Activated T-helper 9 cell treated with anti-CD3 and anti-CD28 coated beads, Interleukin-2, amount 50 U/mL, for 16 hours (primary cell): ENCODE results near the gene NBL1.

Source experiments
- DNase-seq: peaks from one replicate; pipeline ENCODE4 v3.0.0-alpha.2; 2020; ENCODE audit warnings: low read depth

NBL1 gene

GRCh38 chr1:19670787-19671186 is 26.7 kb downstream of the NBL1 start:
- no peak for DNase-seq

DNA sequence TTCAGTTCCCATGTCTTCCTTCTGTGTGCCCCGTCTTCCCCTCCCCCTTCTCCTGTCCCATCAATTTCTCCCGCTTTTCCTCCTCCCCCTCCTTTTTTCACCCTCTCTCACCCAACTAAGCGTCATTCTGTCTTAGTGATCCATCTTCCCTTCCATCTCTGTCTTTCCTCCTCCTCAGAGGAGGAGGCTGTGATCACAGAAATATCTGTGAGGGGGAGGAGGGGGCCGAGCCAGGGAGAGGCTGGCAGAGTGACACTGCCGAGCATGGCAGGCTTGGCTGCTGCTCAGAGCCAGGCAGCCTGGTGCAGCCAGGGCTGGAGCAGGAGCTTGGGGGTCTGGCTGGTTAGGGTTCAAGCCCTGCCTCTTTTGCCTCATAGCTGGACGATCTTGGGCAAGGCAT is 28.1 kb downstream of the NBL1 start:
- DNase-seq: no peak

GRCh38 chr1:19675797-19676196 is 31.7 kb downstream of the NBL1 start:
- no peak for DNase-seq

DNA sequence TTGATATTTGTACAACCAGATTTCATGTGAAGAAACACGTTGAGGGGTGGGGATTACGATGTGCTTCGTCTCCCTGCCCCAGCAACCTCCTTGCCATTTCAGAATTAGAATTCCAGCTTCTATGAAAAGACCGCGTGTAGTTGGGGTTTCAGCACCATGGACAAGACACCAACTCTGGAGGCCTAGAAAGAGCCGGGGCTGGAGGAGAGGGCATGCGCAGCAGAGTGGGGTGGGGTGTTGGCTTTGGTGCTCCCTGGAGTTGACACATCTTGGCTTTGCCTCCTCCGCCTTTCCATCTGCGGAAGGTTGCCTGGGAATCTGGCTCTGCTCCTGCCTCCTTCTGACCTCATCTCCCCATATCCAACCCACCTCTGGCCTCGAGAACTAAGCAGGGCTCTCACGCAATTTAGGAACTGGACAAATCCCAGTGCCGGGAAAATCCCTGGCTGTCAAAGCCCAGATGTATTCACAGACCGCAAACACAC is 32.4 kb downstream of the NBL1 start:
- DNase-seq: no peak

GRCh38 chr1:19678493-19678892 is 34.4 kb downstream of the NBL1 start:
- no peak for DNase-seq

GRCh38 chr1:19678931-19679453 is 34.9 kb downstream of the NBL1 start:
- DNase-seq: no peak

GRCh38 chr1:19679691-19680090 is 35.6 kb downstream of the NBL1 start:
- no peak for DNase-seq

- DNase-seq: no peak
Measured at GRCh38 chr1:19680644-19681043, 36.5 kb downstream of the NBL1 start.

DNA sequence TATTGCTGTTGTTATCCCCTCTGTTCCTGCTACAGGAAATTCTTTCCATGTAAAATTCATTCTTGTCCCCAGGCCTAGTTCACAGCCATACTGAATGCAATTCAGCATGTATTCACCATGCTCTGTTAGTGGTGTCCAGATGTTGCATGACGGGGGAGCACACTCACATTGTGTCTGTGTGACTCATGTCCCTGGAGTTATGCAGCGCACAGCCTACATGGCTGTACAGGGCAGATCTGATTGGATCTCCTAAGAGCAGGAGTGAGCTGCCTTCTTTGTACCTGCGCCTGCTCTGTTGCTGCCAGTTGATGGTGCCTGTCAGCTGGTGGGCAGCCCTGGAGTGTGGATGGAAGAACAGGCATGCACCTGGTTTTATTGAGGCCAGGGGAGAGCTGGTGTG is 38.1 kb downstream of the NBL1 start:
- DNase-seq: no peak

- no peak for DNase-seq
Measured at GRCh38 chr1:19682901-19683300, 38.8 kb downstream of the NBL1 start.

DNA sequence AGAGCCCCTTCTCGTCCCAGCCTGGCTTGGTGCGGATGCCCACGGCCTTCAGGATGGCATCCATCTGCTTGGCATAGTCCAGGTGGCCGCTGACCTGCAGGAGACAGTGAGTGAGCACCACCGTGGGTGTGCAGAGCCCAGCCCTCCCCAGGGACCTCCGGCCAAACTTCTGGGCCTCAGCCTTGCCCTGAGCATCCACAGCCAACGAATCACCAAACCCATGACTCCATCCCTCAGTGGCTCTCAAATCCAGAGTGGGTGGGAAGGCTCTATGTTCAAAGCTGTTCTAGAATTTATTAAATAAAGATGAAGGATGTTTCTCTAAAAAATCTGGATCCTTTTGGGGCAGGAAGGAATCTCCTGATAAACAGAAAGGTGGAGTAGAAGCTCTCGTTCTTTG is 39.2 kb downstream of the NBL1 start:
- no peak for DNase-seq

DNA sequence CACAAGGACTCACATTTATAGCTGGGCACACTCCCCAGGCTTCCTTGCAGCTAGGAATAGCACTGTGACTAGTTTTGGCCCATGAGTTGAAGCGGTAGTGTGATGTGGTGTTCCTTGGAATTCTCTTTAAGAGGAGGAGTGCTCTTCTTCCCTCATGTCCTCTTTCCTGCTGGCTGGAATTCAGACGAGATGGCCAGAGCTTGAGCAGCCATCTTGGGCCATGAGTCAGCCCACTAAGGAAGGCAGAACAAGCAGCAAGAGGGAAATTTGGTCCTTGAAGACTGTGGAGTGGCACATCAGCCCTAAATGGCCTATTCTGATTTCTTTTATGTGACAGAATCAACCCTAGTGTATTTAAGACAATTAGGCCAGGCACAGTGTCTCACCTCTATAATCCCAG is 40.6 kb downstream of the NBL1 start:
- no peak for DNase-seq

DNA sequence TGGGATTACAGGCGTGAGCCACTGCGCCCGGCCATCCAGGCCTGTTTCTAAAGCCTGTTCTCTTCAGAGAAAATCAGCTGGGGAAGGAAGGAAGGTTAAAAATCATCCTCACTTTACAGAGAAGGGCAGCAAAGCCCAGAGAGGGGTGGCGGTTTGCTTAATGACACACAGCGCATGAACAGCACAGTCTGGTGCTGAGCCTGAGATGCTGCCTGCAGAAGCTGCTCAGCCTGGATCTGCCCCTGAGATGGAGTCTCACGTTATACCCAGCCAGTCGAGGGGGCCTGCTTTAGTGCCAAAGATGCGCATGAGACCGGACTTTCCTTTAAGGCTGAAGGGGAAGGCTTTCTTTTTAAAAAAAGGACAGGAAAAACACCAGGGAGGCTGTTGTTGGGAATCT is 41.9 kb downstream of the NBL1 start:
- DNase-seq: no peak

- no peak for DNase-seq
Measured at GRCh38 chr1:19687414-19687813, 43.3 kb downstream of the NBL1 start.

GRCh38 chr1:19688041-19688842 is 44.1 kb downstream of the NBL1 start:
- no peak for DNase-seq

DNA sequence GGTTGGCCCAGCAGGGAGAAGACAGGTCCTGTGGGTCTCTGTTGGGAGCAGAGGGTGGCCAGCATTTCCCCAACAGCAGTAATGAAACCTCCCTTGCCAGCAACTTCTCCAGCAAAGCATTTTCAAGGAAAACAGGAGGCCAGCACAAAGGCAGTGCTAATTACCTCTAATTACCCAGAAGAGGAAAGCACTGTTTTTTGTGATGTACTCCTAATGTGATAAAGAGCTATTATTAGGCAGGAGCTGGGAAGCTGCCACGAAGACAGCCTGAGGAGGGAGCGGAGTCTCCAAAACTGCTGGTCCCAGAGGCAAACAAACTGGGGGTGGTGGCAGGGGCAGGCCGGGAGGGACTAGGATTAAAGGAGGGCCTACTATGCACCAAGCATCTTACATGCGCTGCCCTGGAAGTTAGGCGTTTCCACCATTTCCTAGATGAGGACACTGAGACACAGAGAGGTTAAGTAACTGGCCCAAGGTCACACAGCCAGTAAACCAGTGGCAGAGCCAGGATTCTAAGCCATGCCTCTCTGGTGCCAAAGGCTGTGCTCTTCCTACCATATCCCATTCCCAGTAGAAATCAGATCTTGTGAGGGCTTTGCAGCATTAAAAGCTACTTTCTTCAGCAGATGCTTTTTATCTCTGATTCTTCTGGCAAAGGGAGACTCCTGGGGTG is 45.1 kb downstream of the NBL1 start:
- no peak for DNase-seq

GRCh38 chr1:19689856-19690255 is 45.7 kb downstream of the NBL1 start:
- no peak for DNase-seq

DNA sequence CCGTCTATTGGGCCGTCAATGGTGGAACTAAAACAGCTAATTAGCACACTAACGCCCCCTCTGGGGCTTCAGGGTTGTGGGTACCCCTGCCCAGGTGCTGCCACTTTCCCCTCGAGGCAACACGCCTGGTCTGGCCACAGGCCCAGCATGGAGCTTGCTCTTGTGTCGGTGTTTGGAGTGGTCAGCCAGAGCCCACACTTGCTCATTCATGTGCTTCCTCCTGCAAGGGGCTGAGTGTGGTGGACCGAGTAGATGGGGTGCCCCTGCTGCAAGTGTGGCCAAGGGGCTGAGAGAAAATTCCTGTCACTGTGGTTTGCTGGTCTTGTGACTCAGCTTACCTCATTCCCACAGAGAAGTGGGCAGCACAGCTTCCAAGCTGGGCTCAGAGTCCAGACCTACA is 46.2 kb downstream of the NBL1 start:
- DNase-seq: no peak

DNA sequence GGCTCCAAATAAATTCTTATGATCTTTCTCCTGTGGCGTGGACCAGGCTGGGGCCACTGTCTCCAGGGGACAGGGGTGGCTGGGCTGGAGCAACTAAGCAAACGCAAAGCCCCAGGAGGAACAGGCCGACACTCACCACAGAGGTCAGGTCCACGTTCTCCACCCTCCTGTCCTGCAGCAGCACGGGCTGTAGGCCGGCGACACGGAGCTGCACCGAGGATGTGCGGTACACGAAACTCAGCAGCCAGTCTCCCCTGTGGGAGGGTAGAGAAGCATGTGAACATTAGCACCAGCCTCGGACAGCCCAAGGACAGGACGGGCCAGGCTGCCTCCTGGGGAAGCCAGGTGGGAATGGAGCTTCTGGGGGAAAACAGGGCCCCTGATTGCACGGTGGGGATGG is 50.2 kb downstream of the NBL1 start:
- DNase-seq: no peak

- DNase-seq: no peak
Measured at GRCh38 chr1:19695772-19696171, 51.7 kb downstream of the NBL1 start.

GRCh38 chr1:19696820-19697219 is 52.7 kb downstream of the NBL1 start:
- DNase-seq: no peak

DNA sequence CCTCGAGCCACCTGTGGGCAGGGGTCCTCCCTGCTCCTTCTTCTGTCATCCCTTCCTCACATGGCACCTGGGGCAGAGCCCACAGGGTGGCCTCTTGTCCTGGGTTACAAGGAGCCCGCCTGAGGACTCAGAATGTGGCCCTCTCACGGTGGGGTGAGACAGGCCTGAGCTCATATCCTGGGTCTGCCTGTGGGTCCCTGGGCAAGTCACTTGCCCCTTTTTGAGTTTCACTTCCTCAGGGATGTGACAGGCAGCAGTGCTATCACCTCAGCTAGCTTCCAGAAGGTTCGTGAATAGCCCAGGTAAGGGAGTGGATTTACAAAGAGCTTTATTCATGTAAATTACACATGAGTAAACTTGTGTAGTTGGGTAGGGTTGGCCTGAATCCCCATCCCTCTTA is 54.1 kb downstream of the NBL1 start:
- DNase-seq: no peak

DNA sequence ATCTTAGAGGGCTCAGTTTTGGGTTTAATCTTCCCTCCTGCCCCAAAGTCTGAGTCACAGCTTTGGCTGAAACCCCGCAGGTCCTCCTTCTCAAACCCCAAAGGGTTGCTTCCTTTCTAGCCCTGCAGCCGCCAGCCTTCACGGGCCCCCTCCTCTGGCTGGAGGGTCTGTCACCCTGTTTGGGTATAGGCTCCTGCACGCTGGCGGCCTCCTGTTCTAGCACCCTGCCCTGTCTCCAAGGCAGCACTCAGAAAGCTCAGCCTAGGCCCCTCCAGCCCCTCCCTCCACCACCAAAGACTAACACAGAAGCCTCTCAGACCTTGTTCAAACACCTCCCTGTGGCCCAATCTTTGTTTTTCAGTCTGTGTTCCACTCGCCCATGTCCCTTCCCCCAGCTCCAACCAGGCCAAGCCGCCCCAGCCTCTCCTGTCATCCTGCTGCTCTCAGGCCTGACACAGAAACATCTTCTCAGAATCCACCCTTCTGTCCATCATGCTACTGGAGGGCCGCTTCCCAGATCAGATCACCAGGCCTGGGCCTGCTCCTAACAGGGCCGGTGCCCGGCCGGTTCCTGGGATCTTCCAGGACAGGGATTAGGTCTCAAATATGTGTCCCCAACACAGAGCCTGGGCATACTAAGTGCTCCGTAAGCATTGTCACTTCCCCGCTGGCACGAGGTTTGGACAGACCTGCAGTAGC is 56.1 kb downstream of the NBL1 start:
- DNase-seq: no peak
